ENCODE results near the gene SBK3.
A peak's percentile ranks its signal among the peaks of the same experiment; 100 is the strongest.
"Not testable (repeated sequence)": the region's sequence is repeated elsewhere in the genome, so short reads cannot be mapped to it uniquely, and the experiment has no call there.

The SBK3 gene

GRCh38 chr19:55539090-55539984 is 6.0 kb downstream of the SBK3 start:
- DNase-seq, result no peak

GRCh38 chr19:55538132-55538531 is 7.2 kb downstream of the SBK3 start:
- DNase-seq, result no peak

- no peak for DNase-seq
These were observed 7.6 kb downstream of the SBK3 start for GRCh38 chr19:55537741-55538111.

- DNase-seq, result peak; percentile 16
These were observed 8.2 kb downstream of the SBK3 start, which contains the start of gene SBK2 for GRCh38 chr19:55536951-55537740. Gene SBK2, minus strand, starts transcription at chr19:55537133. Its CDS starts 839 bp downstream, at chr19:55536294.

GRCh38 chr19:55536366-55536765 is 9.0 kb downstream of the SBK3 start:
- no peak for DNase-seq

GRCh38 chr19:55535965-55536350 is 9.4 kb downstream of the SBK3 start:
- DNase-seq, result no peak

GRCh38 chr19:55535173-55535964 is 10.0 kb downstream of the SBK3 start:
- DNase-seq, result no peak

- not testable (repeated sequence) for DNase-seq
These were observed 11.1 kb downstream of the SBK3 start for GRCh38 chr19:55534280-55534679.

- DNase-seq, result no peak
These were observed 14.3 kb downstream of the SBK3 start for GRCh38 chr19:55530996-55531395.

- DNase-seq, result no peak
These were observed 15.6 kb downstream of the SBK3 start for GRCh38 chr19:55529636-55530234.

- peak; percentile 94 for DNase-seq
These were observed 17.1 kb downstream of the SBK3 start for GRCh38 chr19:55528030-55528803.

GRCh38 chr19:55527197-55528029 is 17.9 kb downstream of the SBK3 start:
- no peak for DNase-seq

- DNase-seq, result peak; percentile 87
These were observed 18.8 kb downstream of the SBK3 start for GRCh38 chr19:55526216-55527196.

- DNase-seq, result no peak
These were observed 19.8 kb downstream of the SBK3 start for GRCh38 chr19:55525289-55526101.

GRCh38 chr19:55520691-55521292 is 24.6 kb downstream of the SBK3 start:
- DNase-seq, result no peak

GRCh38 chr19:55519451-55520311 is 25.7 kb downstream of the SBK3 start:
- no peak for DNase-seq
